ENCODE data around the gene TMSB4X. TPM values are rescaled to one million over a fixed set of nuclear protein-coding genes. Genes with fewer than 3 reads are reported as not detected.

TMSB4X gene
- total RNA-seq, 4 donors from 2014 or later = 880 to 1,466 (median 1,228) TPM

GRCh38 chrX:12970691-12971202 lies 4.2 kb upstream of the TMSB4X start:
- DNase-seq (ENCODE audit: low spot score in 2 of 2) = no peak
- no peak for TF ChIP-seq POLR2A (IDR thresholded peaks at IDR 0.05)
- no peak for TF ChIP-seq EP300 (IDR thresholded peaks at IDR 0.05)
- TF ChIP-seq POLR2AphosphoS5 (IDR thresholded peaks at IDR 0.05) = no peak
- TF ChIP-seq CTCF (IDR thresholded peaks at IDR 0.05) = peak in 1 of 2 donors; percentile 21
- peak overlapping the region; percentile 18 for H3K4me3 ChIP-seq

GRCh38 chrX:12971282-12972003 lies 3.5 kb upstream of the TMSB4X start:
- H3K36me3 ChIP-seq = no peaks in the 10 kb centered on the region
- H3K4me3 ChIP-seq = peak overlapping the region; percentile 18
- H3K9me3 ChIP-seq = no peaks in the 10 kb centered on the region
- DNase-seq (ENCODE audit: low spot score in 2 of 2) = peak in 1 of 2 donors; percentile 72
- H3K4me1 ChIP-seq = peaks cover 8% of the 10 kb centered on the region
- H3K27ac ChIP-seq = peak overlapping the region; percentile 75
- TF ChIP-seq POLR2A (IDR thresholded peaks at IDR 0.05) (no peak), EP300 (IDR thresholded peaks at IDR 0.05) (no peak), CTCF (IDR thresholded peaks at IDR 0.05) (no peak), POLR2AphosphoS5 (IDR thresholded peaks at IDR 0.05) (no peak)
- H3K27me3 ChIP-seq = no peaks in the 10 kb centered on the region
- WGBS = 69% methylated on average over 11 of the region's 12 CpGs

More at GRCh38 chrX:12970691-12971202, 4.2 kb upstream of the TMSB4X start:
- no peaks in the 10 kb centered on the region for H3K36me3 ChIP-seq
- H3K4me1 ChIP-seq = peaks cover 8% of the 10 kb centered on the region
- H3K27me3 ChIP-seq = no peaks in the 10 kb centered on the region
- peak overlapping the region; percentile 75 for H3K27ac ChIP-seq
- no peaks in the 10 kb centered on the region for H3K9me3 ChIP-seq
- 59% methylated on average over 11 of the region's 11 CpGs for WGBS

DNA sequence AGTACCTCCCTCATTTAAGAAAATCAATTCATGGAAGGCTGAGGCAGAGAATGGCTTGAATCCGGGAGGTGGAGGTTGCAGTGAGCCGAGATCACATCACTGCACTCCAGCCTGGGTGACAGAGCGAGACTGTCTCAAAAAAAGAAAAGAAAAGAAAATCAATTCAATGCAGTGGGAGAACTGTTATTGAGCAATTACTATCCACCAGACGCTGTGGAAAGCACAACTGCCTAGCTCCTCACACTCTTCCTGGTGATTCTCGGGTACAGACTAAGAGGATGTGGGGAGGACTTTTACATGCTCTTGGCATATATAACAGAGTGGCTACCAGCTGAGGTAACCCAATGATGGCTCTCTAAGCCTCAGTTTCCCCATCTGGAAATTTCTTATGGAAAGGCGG lies 2.7 kb upstream of the TMSB4X start:
- no peak for TF ChIP-seq EP300 (IDR thresholded peaks at IDR 0.05)
- no peak for TF ChIP-seq CTCF (IDR thresholded peaks at IDR 0.05)
- TF ChIP-seq POLR2A (IDR thresholded peaks at IDR 0.05) = no peak
- no peak for TF ChIP-seq POLR2AphosphoS5 (IDR thresholded peaks at IDR 0.05)
- Histone ChIP-seq H3K27me3 (no peaks in the 10 kb centered on the region), H3K27ac (peak overlapping the region; percentile 75), H3K36me3 (no peaks in the 10 kb centered on the region), H3K9me3 (no peaks in the 10 kb centered on the region), H3K4me1 (peaks cover 8% of the 10 kb centered on the region), H3K4me3 (peak overlapping the region; percentile 18)
- WGBS = 75% methylated on average over 6 of the region's 6 CpGs
- no peak for DNase-seq (ENCODE audit: low spot score in 2 of 2)

- Histone ChIP-seq H3K4me1 (peaks cover 10% of the 10 kb centered on the region), H3K4me3 (peak overlapping the region; percentile 65), H3K27ac (peak overlapping the region; percentile 98), H3K27me3 (no peaks in the 10 kb centered on the region), H3K9me3 (no peaks in the 10 kb centered on the region), H3K36me3 (no peaks in the 10 kb centered on the region)
- DNase-seq (ENCODE audit: low spot score in 2 of 2) = no peak
- WGBS = 71% methylated on average over 12 of the region's 12 CpGs
- TF ChIP-seq POLR2AphosphoS5 (IDR thresholded peaks at IDR 0.05) (no peak), EP300 (IDR thresholded peaks at IDR 0.05) (no peak), POLR2A (IDR thresholded peaks at IDR 0.05) (no peak), CTCF (IDR thresholded peaks at IDR 0.05) (no peak)
Observed at GRCh38 chrX:12972878-12973560, 1.9 kb upstream of the TMSB4X start.
